GM12801 (cell line): ENCODE data around the gene PPCDC.
A peak's percentile ranks its signal among the peaks of the same experiment; 100 is the strongest.

ENCODE experiments used
- CTCF ChIP-seq: IDR thresholded peaks from one replicate; pipeline ENCODE4 v1.5.1; 2011; ENCODE audit warnings: control low read depth; ENCODE audit not compliant: insufficient read length; ENCODE audit errors: extremely low read depth

Gene PPCDC

GRCh38 chr15:75027551-75027950 lies 4.2 kb downstream of the PPCDC start:
- TF ChIP-seq CTCF, result no peak

GRCh38 chr15:75028991-75029377 lies 5.6 kb downstream of the PPCDC start:
- TF ChIP-seq CTCF, result no peak

- peak; percentile 9 for TF ChIP-seq CTCF
These were observed 6.1 kb downstream of the PPCDC start for GRCh38 chr15:75029378-75030022.

- TF ChIP-seq CTCF, result no peak
These were observed 6.6 kb downstream of the PPCDC start for GRCh38 chr15:75030023-75030413.

- TF ChIP-seq CTCF, result no peak
These were observed 7.0 kb downstream of the PPCDC start for GRCh38 chr15:75030424-75030823.

GRCh38 chr15:75031848-75032247 lies 8.5 kb downstream of the PPCDC start:
- no peak for TF ChIP-seq CTCF

GRCh38 chr15:75032395-75032794 lies 9.0 kb downstream of the PPCDC start:
- no peak for TF ChIP-seq CTCF
